Hematopoietic multipotent progenitor cell treated with erythropoietin and hydrocortisone succinate and interleukin-3 and kit ligand, for 4 days (in vitro differentiated cells): Measurements from ENCODE around the gene NPPB.

ENCODE experiments used
- DNase-seq: peaks from one replicate; pipeline ENCODE4 v3.0.0-alpha.2; 2015

NPPB gene

GRCh38 chr1:11880911-11881748 is 22.4 kb upstream of the NPPB start:
- no peak for DNase-seq

- DNase-seq, result no peak
Measured at GRCh38 chr1:11880181-11880575, 21.4 kb upstream of the NPPB start.

- DNase-seq, result no peak
Measured at GRCh38 chr1:11879311-11880180, 20.8 kb upstream of the NPPB start.

- no peak for DNase-seq
Measured at GRCh38 chr1:11878891-11879190, 20.1 kb upstream of the NPPB start.

- no peak for DNase-seq
Measured at GRCh38 chr1:11878081-11878890, 19.5 kb upstream of the NPPB start.

- DNase-seq, result no peak
Measured at GRCh38 chr1:11877074-11877473, 18.3 kb upstream of the NPPB start.

GRCh38 chr1:11875094-11875493 is 16.3 kb upstream of the NPPB start:
- no peak for DNase-seq

- no peak for DNase-seq
Measured at GRCh38 chr1:11874624-11875023, 15.9 kb upstream of the NPPB start.

GRCh38 chr1:11874258-11874562 is 15.5 kb upstream of the NPPB start:
- no peak for DNase-seq

GRCh38 chr1:11873395-11874257 is 14.9 kb upstream of the NPPB start:
- DNase-seq, result no peak

- DNase-seq, result no peak
Measured at GRCh38 chr1:11872545-11872944, 13.8 kb upstream of the NPPB start.

GRCh38 chr1:11869650-11870207 is 11.0 kb upstream of the NPPB start:
- no peak for DNase-seq

GRCh38 chr1:11869104-11869503 is 10.4 kb upstream of the NPPB start:
- DNase-seq, result no peak

GRCh38 chr1:11868331-11868980 is 9.7 kb upstream of the NPPB start:
- no peak for DNase-seq

- DNase-seq, result no peak
Measured at GRCh38 chr1:11862890-11863289, 4.1 kb upstream of the NPPB start.

- no peak for DNase-seq
Measured at GRCh38 chr1:11860587-11860986, 1.8 kb upstream of the NPPB start.

GRCh38 chr1:11860083-11860482 is 1.3 kb upstream of the NPPB start:
- no peak for DNase-seq

- DNase-seq, result peak; percentile 89
Measured at GRCh38 chr1:11858968-11859871, 475 bp upstream of the NPPB start.

GRCh38 chr1:11858158-11858557 is 587 bp downstream of the NPPB start:
- no peak for DNase-seq

- DNase-seq, result no peak
Measured at GRCh38 chr1:11857164-11857851, 1.4 kb downstream of the NPPB start.
